ENCODE data around the gene ZNF488.

DNA sequence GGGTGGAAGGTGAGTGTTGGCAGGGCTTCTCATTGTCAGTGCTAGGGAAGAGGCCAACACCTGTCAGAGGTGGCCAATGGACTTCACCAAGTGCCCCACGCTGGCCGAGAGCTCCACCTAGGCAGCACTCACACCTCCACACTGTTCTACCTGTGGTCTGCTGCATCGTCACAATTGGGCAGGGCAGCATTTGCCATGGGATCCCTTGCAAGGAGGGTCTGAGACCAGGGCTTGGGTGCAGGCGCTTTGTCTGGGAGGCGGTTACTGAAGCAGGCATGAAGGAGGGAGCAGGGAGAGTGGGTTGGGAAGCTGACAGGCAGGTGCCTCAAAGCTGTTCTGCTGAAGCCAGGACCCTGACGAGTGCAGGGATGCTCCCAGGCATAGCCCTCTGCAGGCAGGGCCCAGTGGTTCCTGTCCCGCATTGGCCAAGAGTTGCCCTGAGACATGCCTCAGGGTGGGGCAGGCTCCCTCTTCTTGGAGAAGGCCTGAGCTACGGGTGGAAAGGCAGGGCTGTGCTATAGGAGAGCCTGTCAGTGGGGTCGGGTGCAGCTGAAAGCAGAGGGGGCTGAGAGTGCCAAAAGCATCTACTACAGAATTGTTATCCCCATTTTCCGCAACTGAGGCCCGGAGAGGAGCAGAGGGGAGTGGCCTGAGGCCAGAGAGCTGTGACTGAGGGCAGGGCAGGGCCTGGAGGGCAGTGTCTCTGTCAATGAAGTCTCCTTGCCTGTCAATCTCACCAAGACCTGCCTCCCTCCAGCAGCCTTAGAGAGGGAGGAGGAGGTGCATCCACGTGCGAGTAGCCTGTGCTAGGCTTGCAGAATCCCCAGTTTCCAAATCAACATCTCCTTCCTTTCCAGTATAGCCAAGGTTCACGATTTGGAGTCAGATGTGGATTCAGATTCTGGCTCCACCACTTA is 31.9 kb downstream of the ZNF488 start:
- no peak for TF ChIP-seq CTCF (IDR thresholded peaks at IDR 0.05)
- no peak for TF ChIP-seq POLR2A (IDR thresholded peaks at IDR 0.05)

Data from Peyer's patch (tissue), 4 donors.